Measurements from ENCODE around the gene LMBRD2.
A peak's percentile ranks its signal among the peaks of the same experiment; 100 is the strongest.

LMBRD2 gene

GRCh38 chr5:36070687-36071571, 80.8 kb downstream of the LMBRD2 start:
- DNase-seq (ENCODE audit: extremely low read depth, low read depth) = no peak
- TF ChIP-seq CTCF (IDR thresholded peaks at IDR 0.05; ENCODE audit: low read depth, low read length) = no peak

DNA sequence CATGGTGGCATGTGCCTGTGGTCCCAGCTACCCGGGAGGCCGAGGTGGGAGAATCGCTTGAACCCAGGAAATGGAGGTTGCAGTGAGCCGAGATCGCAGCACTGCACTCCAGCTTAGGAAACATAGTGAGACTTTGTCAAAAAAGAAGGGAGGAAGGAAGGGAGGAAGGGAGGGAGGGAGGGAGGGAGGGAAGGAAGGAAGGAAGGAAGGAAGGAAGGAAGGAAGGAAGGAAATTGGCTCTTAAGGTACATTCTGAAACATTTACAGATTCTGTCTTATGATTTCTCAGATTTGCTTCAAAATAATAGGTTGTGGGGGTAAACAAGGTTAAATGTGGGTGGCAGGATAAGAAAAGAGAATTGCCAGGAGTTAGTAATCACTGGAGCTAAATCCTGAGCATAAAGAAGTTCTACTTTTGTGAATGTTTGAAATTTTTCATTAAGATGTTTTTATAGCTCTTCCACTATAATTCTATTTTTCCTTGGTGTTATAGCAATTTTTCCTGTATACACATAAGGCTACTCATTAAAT, 82.9 kb downstream of the LMBRD2 start:
- DNase-seq (ENCODE audit: extremely low read depth, low read depth) = no peak
- no peak for TF ChIP-seq CTCF (IDR thresholded peaks at IDR 0.05; ENCODE audit: low read depth, low read length)

GRCh38 chr5:36066540-36067210, 85.0 kb downstream of the LMBRD2 start, which contains the start of gene UGT3A2:
UGT3A2 (minus strand) TSS chr5:36066882; CDS start chr5:36066789, 93 bp downstream.
- TF ChIP-seq CTCF (IDR thresholded peaks at IDR 0.05; ENCODE audit: low read depth, low read length) = no peak
- DNase-seq (ENCODE audit: extremely low read depth, low read depth) = no peak

- no peak for DNase-seq (ENCODE audit: extremely low read depth, low read depth)
- no peak for TF ChIP-seq CTCF (IDR thresholded peaks at IDR 0.05; ENCODE audit: low read depth, low read length)
Measured at GRCh38 chr5:36066001-36066539, 85.6 kb downstream of the LMBRD2 start.

DNA sequence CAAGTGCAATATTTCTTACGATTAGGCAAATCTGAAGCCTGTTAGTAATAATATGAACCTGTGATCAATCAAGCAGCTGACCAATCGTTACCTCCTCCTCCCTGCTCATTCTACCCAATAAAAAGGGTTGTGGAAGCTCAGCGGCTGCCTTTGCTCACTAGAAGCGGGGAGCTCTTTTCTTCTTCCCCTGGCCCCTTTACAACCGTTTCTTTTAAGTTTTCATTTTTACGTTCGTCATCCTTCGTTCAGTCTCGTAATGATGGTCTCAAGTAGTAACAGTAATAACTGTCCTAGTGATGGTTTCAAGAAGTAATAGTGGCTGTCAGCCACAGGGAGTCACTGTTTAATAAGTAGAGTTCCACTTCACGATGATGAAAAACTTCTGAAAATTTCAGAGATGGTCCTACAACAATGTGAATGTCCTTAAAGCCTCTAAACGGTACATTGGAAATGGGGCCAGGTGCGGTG, 91.2 kb downstream of the LMBRD2 start:
- TF ChIP-seq CTCF (IDR thresholded peaks at IDR 0.05; ENCODE audit: low read depth, low read length) = peak; percentile 40
- no peak for DNase-seq (ENCODE audit: extremely low read depth, low read depth)

DNA sequence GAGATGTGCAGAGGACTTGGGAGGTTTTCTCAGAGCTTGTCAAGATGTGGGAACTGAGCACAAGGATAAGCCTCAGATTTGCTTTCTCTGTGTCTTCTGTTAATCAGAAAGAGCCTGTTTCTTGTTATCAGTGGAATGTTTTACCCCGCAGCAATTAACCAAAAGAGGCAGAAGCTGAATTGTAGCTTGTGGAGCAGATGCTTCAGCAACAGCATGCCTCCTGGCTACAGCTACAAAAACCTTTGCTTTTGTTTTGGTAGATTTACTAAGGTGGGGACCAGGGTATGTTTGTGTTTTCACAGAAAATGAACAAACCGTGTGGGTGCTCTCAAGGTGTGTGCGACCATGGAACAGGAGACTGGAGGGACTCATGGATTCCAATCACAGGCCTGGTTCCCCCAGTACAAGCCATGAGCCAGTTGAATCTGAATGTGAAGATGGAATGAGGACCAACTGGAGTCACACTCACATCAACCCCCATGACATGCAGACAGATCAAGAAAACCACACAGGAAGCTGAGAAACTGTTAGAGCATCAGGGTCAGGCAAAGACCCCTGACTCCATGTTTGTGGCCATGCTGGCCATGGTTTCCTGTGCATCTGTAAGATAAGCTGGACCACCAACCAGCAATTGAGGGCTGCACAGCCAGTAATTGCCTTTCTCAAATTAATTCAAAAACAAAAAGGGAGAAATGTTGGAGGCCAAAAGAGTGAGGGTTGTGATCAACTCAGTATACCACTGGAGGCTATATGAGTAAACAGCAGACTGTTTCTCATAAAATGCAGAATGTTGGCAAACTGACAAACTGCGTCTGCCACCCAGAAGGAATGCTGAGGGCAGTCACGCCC, 91.9 kb downstream of the LMBRD2 start:
- DNase-seq (ENCODE audit: extremely low read depth, low read depth) = peak; percentile 20
- no peak for TF ChIP-seq CTCF (IDR thresholded peaks at IDR 0.05; ENCODE audit: low read depth, low read length)
